HCT116 (cell line): ENCODE measurements around the gene PRR29. TPM values are rescaled to one million over a fixed set of nuclear protein-coding genes. Genes with fewer than 3 reads are reported as not detected.

ENCODE experiments used
- ATAC-seq: fragments of 200-7000 bp; cut with Tn5 transposase; 2 replicates; pipeline ENCODE4 v1.9.1; 2020; ENCODE audit warnings: mild to moderate bottlenecking, moderate library complexity
- Bru-seq: library from RNA; stranded (reverse); fragments of 400-500 nt; gene quantifications from one replicate; lab custom pipeline; 2021; lab: Mats Ljungman, UMichigan
- BruChase-seq, 2 experiments: library from RNA; stranded (reverse); fragments of 400-500 nt; gene quantifications; one replicate each; lab custom pipeline; 2021; lab: Mats Ljungman, UMichigan
- BruUV-seq: library from RNA; stranded (reverse); fragments of 400-500 nt; replicated peaks from 2 replicates; lab custom pipeline; 2021; lab: Mats Ljungman, UMichigan
- CTCF ChIA-PET: fragments of 300-600 bp; sonication (Branson Sonifier 250); formaldehyde crosslinking; loops from one replicate; lab custom pipeline; 2021; ENCODE audit warnings: antibody characterized with exemption; lab: Charles Lee
- POLR2A ChIA-PET: fragments of 300-600, 350-600 bp; sonication (Branson Sonifier 250); formaldehyde crosslinking; loops from one replicate; lab custom pipeline; 2021; ENCODE audit warnings: antibody characterized with exemption; lab: Charles Lee
- RAD21 ChIA-PET, 2 experiments: fragments of 300-600 bp; sonication (Branson Sonifier 250); formaldehyde crosslinking; loops; one replicate each; lab custom pipeline; 2023; ENCODE audit warnings: low total read pairs in 2 of 2; ENCODE audit not compliant: uncharacterized antibody in 2 of 2, unreplicated experiment in 2 of 2, low non-redundant PET in 1 of 2; lab: Charles Lee
- DNase-seq: peaks from one replicate; pipeline ENCODE4 v3.0.0-alpha.2; 2010; ENCODE audit warnings: low read depth, low spot score
- H2AFZ ChIP-seq: fragments of 200-600 bp; shearing (Covaris generic), sonication (generic); 2 replicates; pipeline ENCODE4 v1.6.1; 2017; ENCODE audit warnings: low read depth, mixed run types, mixed read lengths, antibody characterized with exemption, low read length; ENCODE audit not compliant: poor library complexity, severe bottlenecking
- H3K27ac ChIP-seq: 2 replicates; pipeline ENCODE4 v1.5.1; 2012; ENCODE audit warnings: low read depth, low read length
- H3K27me3 ChIP-seq: fragments of 200-600 bp; sonication (generic); 2 replicates; pipeline ENCODE4 v1.6.1; 2016; ENCODE audit warnings: mixed run types, low read length, mixed read lengths; ENCODE audit not compliant: insufficient read depth
- H3K36me3 ChIP-seq, 2 experiments: fragments of 200-500 bp in 1 of 2; fragments of 200-600 bp in 1 of 2; sonication (Bioruptor generic) in 1 of 2; sonication (generic) in 1 of 2; 2 replicates each; pipeline versions ENCODE4 v1.5.1 to v1.6.1; 2014 to 2016; ENCODE audit warnings: low read length in 2 of 2, inconsistent platforms in 1 of 2, mixed read lengths in 1 of 2, mixed run types in 1 of 2; ENCODE audit not compliant: insufficient read depth in 2 of 2, control insufficient read depth in 1 of 2
- H3K4me1 ChIP-seq, 2 experiments: fragments of 200-600 bp in 1 of 2; sonication (generic) in 1 of 2; 2 replicates each; pipeline versions ENCODE4 v1.5.1 to v1.6.1; 2012 to 2017; ENCODE audit warnings: low read length in 2 of 2, inconsistent platforms in 1 of 2, mild to moderate bottlenecking in 1 of 2, mixed read lengths in 1 of 2, mixed run types in 1 of 2, moderate library complexity in 1 of 2; ENCODE audit not compliant: insufficient read depth in 2 of 2, control insufficient read depth in 1 of 2
- H3K4me2 ChIP-seq: fragments of 200-600 bp; sonication (generic); 2 replicates; pipeline ENCODE4 v1.6.1; 2017; ENCODE audit warnings: mixed run types, low read length, mixed read lengths
- H3K4me3 ChIP-seq, 2 experiments: fragments of 200-600 bp in 1 of 2; sonication (generic) in 1 of 2; replicated peaks in 1 of 2; 2 replicates each; pipeline ENCODE4 v1.5.1; 2011 to 2016; ENCODE audit warnings: low read length in 2 of 2, control low read depth in 1 of 2, low read depth in 1 of 2, mild to moderate bottlenecking in 1 of 2, mixed read lengths in 1 of 2, mixed run types in 1 of 2
- H3K79me2 ChIP-seq: fragments of 200-600 bp; sonication (generic); 2 replicates; pipeline ENCODE4 v1.6.1; 2017; ENCODE audit warnings: mild to moderate bottlenecking, mixed run types, low read length, moderate library complexity, mixed read lengths; ENCODE audit not compliant: insufficient read depth
- H3K9ac ChIP-seq: fragments of 200-600 bp; sonication (generic); 2 replicates; pipeline ENCODE4 v1.6.1; 2016; ENCODE audit warnings: low read length, mixed read lengths
- H3K9me2 ChIP-seq: fragments of 200-600 bp; sonication (generic), shearing (Covaris generic); 2 replicates; pipeline ENCODE4 v1.6.1; 2017; ENCODE audit warnings: mixed run types, mild to moderate bottlenecking, moderate library complexity; ENCODE audit not compliant: insufficient read depth
- H3K9me3 ChIP-seq, 2 experiments: fragments of 200-500 bp in 1 of 2; fragments of 200-600 bp in 1 of 2; sonication (Bioruptor generic) in 1 of 2; sonication (generic) in 1 of 2; 2 replicates each; pipeline ENCODE4 v1.6.1; 2014 to 2017; ENCODE audit warnings: low read length in 2 of 2, mixed read lengths in 2 of 2, inconsistent platforms in 1 of 2, low read depth in 1 of 2, mild to moderate bottlenecking in 1 of 2, mixed run types in 1 of 2, moderate library complexity in 1 of 2; ENCODE audit not compliant: control insufficient read depth in 1 of 2, insufficient read depth in 1 of 2
- H4K20me1 ChIP-seq: fragments of 200-600 bp; sonication (generic), shearing (Covaris generic); 2 replicates; pipeline ENCODE4 v1.6.1; 2017; ENCODE audit warnings: mixed run types, mild to moderate bottlenecking, moderate library complexity; ENCODE audit not compliant: insufficient read depth
- CBX3 ChIP-seq: IDR thresholded peaks from 2 replicates; pipeline ENCODE4 v1.6.1; 2012; ENCODE audit warnings: low read depth
- EGR1 ChIP-seq: IDR thresholded peaks from 2 replicates; pipeline ENCODE4 v1.6.1; 2012; ENCODE audit warnings: low read depth
- EZH2 ChIP-seq: fragments of 200-600 bp; sonication (generic); IDR thresholded peaks from 2 replicates; pipeline ENCODE4 v1.6.1; 2017; ENCODE audit warnings: antibody characterized with exemption, mixed run types
- EZH2phosphoT487 ChIP-seq: fragments of 200-600 bp; IDR thresholded peaks from 2 replicates; pipeline ENCODE4 v1.6.1; 2018; ENCODE audit warnings: antibody characterized with exemption, borderline replicate concordance
- FOSL1 ChIP-seq: IDR thresholded peaks from 2 replicates; pipeline ENCODE4 v1.6.1; 2012; ENCODE audit warnings: low read depth
- POLR2A ChIP-seq: IDR thresholded peaks from 2 replicates; pipeline ENCODE4 v1.7.0; 2011; ENCODE audit warnings: borderline replicate concordance; ENCODE audit not compliant: insufficient read depth, insufficient read length; ENCODE audit errors: extremely low read depth
- RAD21 ChIP-seq: IDR thresholded peaks from 2 replicates; pipeline ENCODE4 v1.6.1; 2012; ENCODE audit warnings: low read depth, mild to moderate bottlenecking
- REST ChIP-seq: IDR thresholded peaks from 2 replicates; pipeline ENCODE4 v1.6.1; 2012; ENCODE audit warnings: low read depth
- SIN3A ChIP-seq: IDR thresholded peaks from 2 replicates; pipeline ENCODE4 v1.6.1; 2012; ENCODE audit warnings: low read depth
- SP1 ChIP-seq: IDR thresholded peaks from 2 replicates; pipeline ENCODE4 v1.6.1; 2012; ENCODE audit warnings: low read depth
- YY1 ChIP-seq: IDR thresholded peaks from 2 replicates; pipeline ENCODE4 v1.6.1; 2011; ENCODE audit warnings: low read length, low read depth, moderate library complexity, mild to moderate bottlenecking; ENCODE audit not compliant: insufficient replicate concordance; ENCODE audit errors: extremely low read depth
- intact Hi-C: fragments of 100-400 bp; cut with micrococcal nuclease; formaldehyde crosslinking; loops from 2 replicates; pipeline ENCODE4 v1.10.0; 2022
- long read RNA-seq: library from polyadenylated mRNA; unstranded; transcript quantifications from one replicate; pipeline ENCODE4 v2.0.0, GENCODE V29; 2021; ENCODE audit not compliant: unreplicated experiment
- polyA plus RNA-seq: library from polyadenylated mRNA; unstranded; fragments of >200 nt; gene quantifications from 2 replicates; pipeline ENCODE4 v1.2.1, GENCODE V29; 2012; ENCODE audit warnings: missing spikeins
- total RNA-seq: library from RNA; stranded (reverse); gene quantifications from one replicate; pipeline ENCODE4 v1.2.1, GENCODE V29; 2021; ENCODE audit not compliant: unreplicated experiment

The PRR29 gene
- total RNA-seq: not detected
- polyA plus RNA-seq: not detected in 2 replicates
- Bru-seq, nascent RNA: not detected
- not detected for BruChase-seq, experiment 1, labeled RNA remaining after a 6-hour chase
- not detected for BruChase-seq, experiment 2, labeled RNA remaining after a 2-hour chase
- long read RNA-seq: 0 reads

- H3K27ac ChIP-seq: no peak within 1 kb of the TSS
- peaks cover 26% of the 10 kb centered on the region; the same call in 1 of the 2 replicates for H3K27me3 ChIP-seq
- POLR2A ChIA-PET: no interaction called here
- H3K4me2 ChIP-seq: no peak within 1 kb of the TSS
- H4K20me1 ChIP-seq: no peaks in the 10 kb centered on the region
- no peak for ATAC-seq
- no peaks in the 10 kb centered on the region for H3K4me1 ChIP-seq
- TF ChIP-seq EGR1 (no peak), CBX3 (no peak), SIN3A (no peak)
- no peaks in the 10 kb centered on the region for H3K36me3 ChIP-seq
- no peak for DNase-seq
- CTCF ChIA-PET: no interaction called here
- no peaks in the 10 kb centered on the region for H3K79me2 ChIP-seq
- no peaks in the 10 kb centered on the region for H3K9me3 ChIP-seq
- intact Hi-C loops: no loop called here
- no peak within 1 kb of the TSS for H2AFZ ChIP-seq
- RAD21 ChIA-PET: no interaction called here
- H3K9me2 ChIP-seq: no peaks in the 10 kb centered on the region
- H3K4me3 ChIP-seq: no peak within 1 kb of the TSS
- no peak within 1 kb of the TSS for H3K9ac ChIP-seq
- BruUV-seq: no TSS peak
Observed at GRCh38 chr17:63998050-63998720, at the start of gene PRR29. TSS of gene PRR29 (plus strand) at chr17:63998351. CDS start at chr17:63998365, 14 bp downstream.

GRCh38 chr17:63948521-63948920 lies 49.6 kb upstream of the PRR29 start:
- H3K27ac ChIP-seq: no peak overlapping the region
- BruUV-seq: no TSS peak
- ChIA-PET RAD21 (no interaction called here), CTCF (interaction anchor here (1.0 to 3.3 kb wide), 2 partner anchors 9 to 185 kb away, joined by 3 to 22 read pairs; no protein-coding TSS in a partner anchor), POLR2A (no interaction called here)
- no peaks in the 10 kb centered on the region for H3K79me2 ChIP-seq
- DNase-seq (no peak), ATAC-seq (no peak)
- intact Hi-C loops: no loop called here
- no peaks in the 10 kb centered on the region for H3K9me3 ChIP-seq
- peaks cover 0 to 10% of the 10 kb centered on the region in 2 experiments; a peak in 1 of 4 replicates for H3K4me1 ChIP-seq
- no peaks in the 10 kb centered on the region for H3K9me2 ChIP-seq
- no peaks in the 10 kb centered on the region for H3K27me3 ChIP-seq
- TF ChIP-seq EZH2phosphoT487 (no peak), EZH2 (no peak), FOSL1 (no peak), YY1 (no peak), POLR2A (no peak), RAD21 (no peak), REST (no peak), CBX3 (no peak), SP1 (no peak)
- H3K36me3 ChIP-seq: no peaks in the 10 kb centered on the region
- no peak overlapping the region for H3K4me3 ChIP-seq
- H4K20me1 ChIP-seq: no peaks in the 10 kb centered on the region
- no peak overlapping the region for H3K9ac ChIP-seq
- H3K4me2 ChIP-seq: no peak overlapping the region
- no peak overlapping the region for H2AFZ ChIP-seq
